Stimulated activated CD4-positive, alpha-beta T cell treated with anti-CD3 and anti-CD28 coated beads, Interleukin-1b, Interleukin-23, amount 100 ng/mL, for 4 hours (primary cell): ENCODE data around the gene PRXL2A.
"Not testable (repeated sequence)": the region's sequence is repeated elsewhere in the genome, so short reads cannot be mapped to it uniquely, and the experiment has no call there.

Source experiments
- DNase-seq, 2 donors: peaks; one replicate each; pipeline ENCODE4 v3.0.0-alpha.2; 2020; ENCODE audit warnings: low read depth in 2 of 2

PRXL2A gene

GRCh38 chr10:80408242-80409101, at the start of gene PRXL2A:
Gene PRXL2A (plus strand): TSS chr10:80408551. CDS start chr10:80420468, 11,917 bp downstream.
- peak; percentile 69 to 86 for DNase-seq

GRCh38 chr10:80358925-80359324, 49.4 kb upstream of the PRXL2A start:
- not testable (repeated sequence) for DNase-seq

- DNase-seq = no peak
Measured at GRCh38 chr10:80359644-80360043, 48.7 kb upstream of the PRXL2A start.

- DNase-seq = no peak
Measured at GRCh38 chr10:80365510-80365909, 42.8 kb upstream of the PRXL2A start.

- no peak for DNase-seq
Measured at GRCh38 chr10:80371467-80371866, 36.9 kb upstream of the PRXL2A start.

- DNase-seq = no peak
Measured at GRCh38 chr10:80372675-80373074, 35.7 kb upstream of the PRXL2A start.

GRCh38 chr10:80373502-80373901, 34.8 kb upstream of the PRXL2A start:
- DNase-seq = no peak

GRCh38 chr10:80379701-80380100, 28.6 kb upstream of the PRXL2A start:
- no peak for DNase-seq

- no peak for DNase-seq
Measured at GRCh38 chr10:80380185-80380584, 28.2 kb upstream of the PRXL2A start.

- DNase-seq = peak; percentile 5 to 32
Measured at GRCh38 chr10:80382989-80383388, 25.4 kb upstream of the PRXL2A start.

- no peak for DNase-seq
Measured at GRCh38 chr10:80390740-80391139, 17.6 kb upstream of the PRXL2A start.

- DNase-seq = no peak
Measured at GRCh38 chr10:80392250-80392649, 16.1 kb upstream of the PRXL2A start.

- no peak for DNase-seq
Measured at GRCh38 chr10:80394358-80394916, 13.9 kb upstream of the PRXL2A start.

GRCh38 chr10:80397014-80397413, 11.3 kb upstream of the PRXL2A start:
- DNase-seq = no peak

- no peak for DNase-seq
Measured at GRCh38 chr10:80400136-80400804, 8.1 kb upstream of the PRXL2A start.

- no peak for DNase-seq
Measured at GRCh38 chr10:80405035-80405434, 3.3 kb upstream of the PRXL2A start.

GRCh38 chr10:80405626-80406025, 2.7 kb upstream of the PRXL2A start:
- no peak for DNase-seq

GRCh38 chr10:80406204-80406603, 2.1 kb upstream of the PRXL2A start:
- no peak for DNase-seq

GRCh38 chr10:80407812-80408241, 524 bp upstream of the PRXL2A start:
- DNase-seq = peak; percentile 31 to 49

GRCh38 chr10:80409121-80409520, 770 bp downstream of the PRXL2A start:
- DNase-seq = no peak

- no peak for DNase-seq
Measured at GRCh38 chr10:80410122-80410521, 1.8 kb downstream of the PRXL2A start.

GRCh38 chr10:80410578-80411145, 2.3 kb downstream of the PRXL2A start:
- no peak for DNase-seq
